ENCODE data around the gene U2AF1L4.

- TF ChIP-seq EP300 (IDR thresholded peaks at IDR 0.05) (no peak), POLR2A (IDR thresholded peaks at IDR 0.05) (no peak)
- TF ChIP-seq, protein P1, sequence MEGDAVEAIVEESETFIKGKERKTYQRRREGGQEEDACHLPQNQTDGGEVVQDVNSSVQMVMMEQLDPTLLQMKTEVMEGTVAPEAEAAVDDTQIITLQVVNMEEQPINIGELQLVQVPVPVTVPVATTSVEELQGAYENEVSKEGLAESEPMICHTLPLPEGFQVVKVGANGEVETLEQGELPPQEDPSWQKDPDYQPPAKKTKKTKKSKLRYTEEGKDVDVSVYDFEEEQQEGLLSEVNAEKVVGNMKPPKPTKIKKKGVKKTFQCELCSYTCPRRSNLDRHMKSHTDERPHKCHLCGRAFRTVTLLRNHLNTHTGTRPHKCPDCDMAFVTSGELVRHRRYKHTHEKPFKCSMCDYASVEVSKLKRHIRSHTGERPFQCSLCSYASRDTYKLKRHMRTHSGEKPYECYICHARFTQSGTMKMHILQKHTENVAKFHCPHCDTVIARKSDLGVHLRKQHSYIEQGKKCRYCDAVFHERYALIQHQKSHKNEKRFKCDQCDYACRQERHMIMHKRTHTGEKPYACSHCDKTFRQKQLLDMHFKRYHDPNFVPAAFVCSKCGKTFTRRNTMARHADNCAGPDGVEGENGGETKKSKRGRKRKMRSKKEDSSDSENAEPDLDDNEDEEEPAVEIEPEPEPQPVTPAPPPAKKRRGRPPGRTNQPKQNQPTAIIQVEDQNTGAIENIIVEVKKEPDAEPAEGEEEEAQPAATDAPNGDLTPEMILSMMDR (IDR thresholded peaks at IDR 0.05): no peak
Observed at GRCh38 chr19:35788205-35788960, 43.2 kb upstream of the U2AF1L4 start.

Measured in sigmoid colon (tissue), 4 donors.